ENCODE measurements around the gene PAPPA2. TPM values are rescaled to one million over a fixed set of nuclear protein-coding genes. Genes with fewer than 3 reads are reported as not detected.

PAPPA2 gene
- total and polyA plus RNA-seq, 10 of the 15 experiments (the other 5 are each of a cell fraction or from before 2014, with no cell fraction given): under 0.01 to 0.06 (median 0.03) TPM; not detected in 7

DNA sequence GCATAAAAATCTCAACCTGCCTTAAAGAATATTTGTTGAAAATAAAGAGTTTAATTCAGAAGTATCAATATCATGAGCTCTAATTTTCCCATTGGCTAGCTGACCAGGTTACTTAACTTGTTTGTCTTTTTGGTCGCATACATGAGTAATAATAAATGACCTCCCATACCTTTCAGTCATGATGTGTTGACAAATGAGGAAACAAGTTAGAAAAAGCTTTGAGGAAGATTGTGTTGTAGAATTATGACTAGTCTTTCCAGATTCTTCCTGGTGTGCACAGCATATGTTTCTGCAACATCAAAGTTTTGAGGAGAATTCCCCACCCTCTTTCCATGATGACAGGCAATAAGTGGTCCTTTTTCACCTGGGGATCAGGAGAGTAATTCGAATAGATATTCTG, 17.6 kb upstream of the PAPPA2 start (continued):
- TF ChIP-seq RFX5 (IDR thresholded peaks at IDR 0.05; ENCODE audit: low read depth, low read length) (no peak), LARP7 (IDR thresholded peaks at IDR 0.05) (no peak)
- TF ChIP-seq, protein P1, sequence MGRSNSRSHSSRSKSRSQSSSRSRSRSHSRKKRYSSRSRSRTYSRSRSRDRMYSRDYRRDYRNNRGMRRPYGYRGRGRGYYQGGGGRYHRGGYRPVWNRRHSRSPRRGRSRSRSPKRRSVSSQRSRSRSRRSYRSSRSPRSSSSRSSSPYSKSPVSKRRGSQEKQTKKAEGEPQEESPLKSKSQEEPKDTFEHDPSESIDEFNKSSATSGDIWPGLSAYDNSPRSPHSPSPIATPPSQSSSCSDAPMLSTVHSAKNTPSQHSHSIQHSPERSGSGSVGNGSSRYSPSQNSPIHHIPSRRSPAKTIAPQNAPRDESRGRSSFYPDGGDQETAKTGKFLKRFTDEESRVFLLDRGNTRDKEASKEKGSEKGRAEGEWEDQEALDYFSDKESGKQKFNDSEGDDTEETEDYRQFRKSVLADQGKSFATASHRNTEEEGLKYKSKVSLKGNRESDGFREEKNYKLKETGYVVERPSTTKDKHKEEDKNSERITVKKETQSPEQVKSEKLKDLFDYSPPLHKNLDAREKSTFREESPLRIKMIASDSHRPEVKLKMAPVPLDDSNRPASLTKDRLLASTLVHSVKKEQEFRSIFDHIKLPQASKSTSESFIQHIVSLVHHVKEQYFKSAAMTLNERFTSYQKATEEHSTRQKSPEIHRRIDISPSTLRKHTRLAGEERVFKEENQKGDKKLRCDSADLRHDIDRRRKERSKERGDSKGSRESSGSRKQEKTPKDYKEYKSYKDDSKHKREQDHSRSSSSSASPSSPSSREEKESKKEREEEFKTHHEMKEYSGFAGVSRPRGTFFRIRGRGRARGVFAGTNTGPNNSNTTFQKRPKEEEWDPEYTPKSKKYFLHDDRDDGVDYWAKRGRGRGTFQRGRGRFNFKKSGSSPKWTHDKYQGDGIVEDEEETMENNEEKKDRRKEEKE (IDR thresholded peaks at IDR 0.05): no peak

DNA sequence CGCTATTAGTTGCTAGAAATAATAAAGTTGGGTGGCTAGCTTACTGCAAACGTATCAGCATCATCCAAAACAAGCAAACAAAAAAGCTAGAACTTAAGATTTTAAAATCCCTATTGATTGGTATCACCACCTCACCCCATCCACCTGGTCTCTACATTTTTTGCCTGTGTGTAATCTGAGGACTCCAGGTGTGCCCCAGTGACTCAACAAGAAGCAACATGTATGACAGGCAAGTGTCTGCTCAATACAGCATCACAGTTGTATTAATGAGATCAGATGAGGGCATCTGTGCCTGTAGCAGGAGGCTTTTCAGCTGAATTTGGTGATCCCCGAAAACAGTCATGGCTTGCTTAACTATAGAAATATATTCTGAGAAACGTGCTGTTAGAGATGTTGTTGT, 14.6 kb upstream of the PAPPA2 start:
- CTCF ChIA-PET: no interaction called here
- 13% methylated on average over 4 of the region's 4 CpGs for WGBS (ENCODE audit: insufficient coverage, insufficient replicate concordance, low lambda C conversion rate, missing lambda C conversion rate)
- H3K4me3 ChIP-seq: no peak overlapping the region
- H3K27me3 ChIP-seq (replicated peaks in 1 of 2; ENCODE audit: control insufficient read depth in 2 of 2, insufficient read depth in 2 of 2, low read length in 1 of 2): no peaks in the 10 kb centered on the region; a peak in 1 of 4 replicates
- no peak for ATAC-seq
- H3K36me3 ChIP-seq (ENCODE audit: control insufficient read depth in 2 of 2, insufficient read depth in 2 of 2, low read length in 1 of 2): no peaks in the 10 kb centered on the region
- H3K9ac ChIP-seq (ENCODE audit: control insufficient read depth, insufficient read depth, low read length): no peak overlapping the region
- no peak for DNase-seq (ENCODE audit: low read depth, low spot score)
- POLR2A ChIA-PET: no interaction called here
- no peaks in the 10 kb centered on the region for H3K79me2 ChIP-seq (ENCODE audit: control insufficient read depth, insufficient read depth, low read length)
- RAD21 ChIA-PET (ENCODE audit: unreplicated experiment): no interaction called here
- no peaks in the 10 kb centered on the region for H3K9me3 ChIP-seq (replicated peaks; ENCODE audit: control insufficient read depth, insufficient read depth, low read length)
- no TSS peak for BruUV-seq (replicated peaks)
- SMC1A ChIA-PET (ENCODE audit: uncharacterized antibody, unreplicated experiment): no interaction called here
- intact Hi-C loops (cut with micrococcal nuclease; ENCODE audit: unreplicated experiment): no loop called here
- no peak overlapping the region for H3K27ac ChIP-seq (ENCODE audit: control insufficient read depth, insufficient read depth)
- in situ Hi-C loops (cut with MboI): no loop called here
- no peaks in the 10 kb centered on the region for H4K20me1 ChIP-seq (ENCODE audit: control insufficient read depth, insufficient read depth)
- H2AFZ ChIP-seq (ENCODE audit: control insufficient read depth, low read depth, low read length): no peak overlapping the region
- TF ChIP-seq KLF5 (IDR thresholded peaks at IDR 0.05; ENCODE audit: partially characterized antibody): no peak
- TF ChIP-seq SRF (IDR thresholded peaks at IDR 0.05; ENCODE audit: low read depth in 2 of 2, low read length in 2 of 2): no peak
- TF ChIP-seq JUND (IDR thresholded peaks at IDR 0.05; ENCODE audit: low read depth, low read length): no peak
- no peak for TF ChIP-seq BACH1 (IDR thresholded peaks at IDR 0.05; ENCODE audit: borderline replicate concordance)
- TF ChIP-seq EED (IDR thresholded peaks at IDR 0.05; ENCODE audit: low read depth): no peak
- TF ChIP-seq SP1 (IDR thresholded peaks at IDR 0.05; ENCODE audit: low read depth, low read length): no peak
- TF ChIP-seq, protein P2, sequence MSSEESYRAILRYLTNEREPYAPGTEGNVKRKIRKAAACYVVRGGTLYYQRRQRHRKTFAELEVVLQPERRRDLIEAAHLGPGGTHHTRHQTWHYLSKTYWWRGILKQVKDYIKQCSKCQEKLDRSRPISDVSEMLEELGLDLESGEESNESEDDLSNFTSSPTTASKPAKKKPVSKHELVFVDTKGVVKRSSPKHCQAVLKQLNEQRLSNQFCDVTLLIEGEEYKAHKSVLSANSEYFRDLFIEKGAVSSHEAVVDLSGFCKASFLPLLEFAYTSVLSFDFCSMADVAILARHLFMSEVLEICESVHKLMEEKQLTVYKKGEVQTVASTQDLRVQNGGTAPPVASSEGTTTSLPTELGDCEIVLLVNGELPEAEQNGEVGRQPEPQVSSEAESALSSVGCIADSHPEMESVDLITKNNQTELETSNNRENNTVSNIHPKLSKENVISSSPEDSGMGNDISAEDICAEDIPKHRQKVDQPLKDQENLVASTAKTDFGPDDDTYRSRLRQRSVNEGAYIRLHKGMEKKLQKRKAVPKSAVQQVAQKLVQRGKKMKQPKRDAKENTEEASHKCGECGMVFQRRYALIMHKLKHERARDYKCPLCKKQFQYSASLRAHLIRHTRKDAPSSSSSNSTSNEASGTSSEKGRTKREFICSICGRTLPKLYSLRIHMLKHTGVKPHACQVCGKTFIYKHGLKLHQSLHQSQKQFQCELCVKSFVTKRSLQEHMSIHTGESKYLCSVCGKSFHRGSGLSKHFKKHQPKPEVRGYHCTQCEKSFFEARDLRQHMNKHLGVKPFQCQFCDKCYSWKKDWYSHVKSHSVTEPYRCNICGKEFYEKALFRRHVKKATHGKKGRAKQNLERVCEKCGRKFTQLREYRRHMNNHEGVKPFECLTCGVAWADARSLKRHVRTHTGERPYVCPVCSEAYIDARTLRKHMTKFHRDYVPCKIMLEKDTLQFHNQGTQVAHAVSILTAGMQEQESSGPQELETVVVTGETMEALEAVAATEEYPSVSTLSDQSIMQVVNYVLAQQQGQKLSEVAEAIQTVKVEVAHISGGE (CRISPR knock-in tag; IDR thresholded peaks at IDR 0.05): no peak
- no peak for TF ChIP-seq ASH2L (IDR thresholded peaks at IDR 0.05; ENCODE audit: borderline replicate concordance, low read depth)
- no peak for TF ChIP-seq BRCA1 (IDR thresholded peaks at IDR 0.05; ENCODE audit: low read depth, low read length)
- TF ChIP-seq, protein P1 (IDR thresholded peaks at IDR 0.05): no peak
- no peak for TF ChIP-seq DPF2 (IDR thresholded peaks at IDR 0.05)
- no peak for TF ChIP-seq SMARCA5 (IDR thresholded peaks at IDR 0.05)
- TF ChIP-seq ZNF274 (IDR thresholded peaks at IDR 0.05; ENCODE audit: insufficient read depth, insufficient read length): no peak
- TF ChIP-seq POLR2A (IDR thresholded peaks at IDR 0.05; ENCODE audit: low read depth, low read length): no peak
- no peak for TF ChIP-seq NR2F1 (conservative IDR thresholded peaks at IDR 0.05)
- no peak overlapping the region for H3K4me2 ChIP-seq (ENCODE audit: control insufficient read depth, insufficient read depth)
- FAIRE-seq: no peak
- no peaks in the 10 kb centered on the region for H3K4me1 ChIP-seq (ENCODE audit: control insufficient read depth, insufficient read depth, low read length)
